PC-3 (cell line): Measurements from ENCODE around the gene ZIM2. TPM values are rescaled to one million over a fixed set of nuclear protein-coding genes. Genes with fewer than 3 reads are reported as not detected.

Source experiments
- ATAC-seq: fragments of 200-7000 bp; cut with Tn5 transposase; 2 replicates; pipeline ENCODE4 v1.9.1; 2020; ENCODE audit warnings: mild to moderate bottlenecking, moderate library complexity
- BruUV-seq: library from RNA; stranded (reverse); fragments of 400-500 nt; replicated peaks from 2 replicates; lab custom pipeline; 2021; lab: Mats Ljungman, UMichigan
- CTCF ChIA-PET: fragments of 300-600 bp; sonication (Branson Sonifier 250); formaldehyde crosslinking; loops from one replicate; lab custom pipeline; 2022; ENCODE audit warnings: antibody characterized with exemption; lab: Charles Lee
- POLR2A ChIA-PET: fragments of 300-600 bp; sonication (Branson Sonifier 250); formaldehyde crosslinking; loops from one replicate; lab custom pipeline; 2022; ENCODE audit warnings: antibody characterized with exemption; ENCODE audit not compliant: unreplicated experiment; lab: Charles Lee
- DNase-seq: peaks from one replicate; pipeline ENCODE4 v3.0.0-alpha.2; 2015
- H2AFZ ChIP-seq: fragments of 300-600 bp; sonication (generic); 2 replicates; pipeline ENCODE4 v1.6.0; 2016; ENCODE audit warnings: antibody characterized with exemption, low read length
- H3F3A ChIP-seq: fragments of 300-600 bp; sonication (generic); one replicate; pipeline ENCODE4 v1.6.0; 2017; ENCODE audit warnings: antibody characterized with exemption, low read length, control low read depth, mild to moderate bottlenecking; ENCODE audit not compliant: unreplicated experiment
- H3K27ac ChIP-seq: fragments of 300-600 bp; sonication (generic); 2 replicates; pipeline ENCODE4 v1.5.1; 2016; ENCODE audit warnings: mild to moderate bottlenecking, low read length
- H3K27me3 ChIP-seq: fragments of 300-600 bp; sonication (generic); 2 replicates; pipeline ENCODE4 v1.6.1; 2016; ENCODE audit warnings: low read length, mixed read lengths
- H3K36me3 ChIP-seq: fragments of 300-600 bp; sonication (generic); 2 replicates; pipeline ENCODE4 v1.6.1; 2016; ENCODE audit warnings: low read depth, mixed run types, low read length, mixed read lengths
- H3K4me1 ChIP-seq: fragments of 300-600 bp; sonication (generic); 2 replicates; pipeline ENCODE4 v1.5.1; 2016; ENCODE audit warnings: low read length; ENCODE audit not compliant: insufficient read depth
- H3K4me2 ChIP-seq: fragments of 300-600 bp; sonication (generic); 2 replicates; pipeline ENCODE4 v1.6.0; 2016; ENCODE audit warnings: low read length
- H3K4me3 ChIP-seq: fragments of 300-600 bp; sonication (generic); 2 replicates; pipeline ENCODE4 v1.5.1; 2016; ENCODE audit warnings: mild to moderate bottlenecking, low read length, mixed read lengths
- H3K79me2 ChIP-seq: fragments of 300-600 bp; sonication (generic); 2 replicates; pipeline ENCODE4 v1.6.1; 2017; ENCODE audit warnings: low read length, mixed read lengths
- H3K9ac ChIP-seq: fragments of 300-600 bp; sonication (generic); 2 replicates; pipeline ENCODE4 v1.6.0; 2016; ENCODE audit warnings: mild to moderate bottlenecking, low read length
- H3K9me2 ChIP-seq: fragments of 300-600 bp; sonication (generic); replicated peaks from 2 replicates; pipeline ENCODE4 v1.6.1; 2016; ENCODE audit warnings: mixed run types, low read length, mixed read lengths
- H3K9me3 ChIP-seq: fragments of 300-600 bp; sonication (generic); 2 replicates; pipeline ENCODE4 v1.6.1; 2016; ENCODE audit warnings: low read length, mixed read lengths
- H4K20me1 ChIP-seq: fragments of 300-600 bp; sonication (generic); 2 replicates; pipeline ENCODE4 v1.6.1; 2016; ENCODE audit warnings: low read length, mixed read lengths
- EZH2 ChIP-seq: fragments of 300-600 bp; sonication (generic); IDR thresholded peaks from one replicate; pipeline ENCODE4 v1.6.1; 2017; ENCODE audit warnings: antibody characterized with exemption, mild to moderate bottlenecking, low read length; ENCODE audit not compliant: unreplicated experiment
- EZH2phosphoT487 ChIP-seq: fragments of 300-600 bp; sonication (generic); IDR thresholded peaks from 2 replicates; pipeline ENCODE4 v1.6.1; 2018; ENCODE audit warnings: mild to moderate bottlenecking, antibody characterized with exemption, low read length, borderline replicate concordance
- intact Hi-C: fragments of 100-400 bp; cut with micrococcal nuclease; formaldehyde crosslinking; loops from 2 replicates; pipeline ENCODE4 v1.9.0; 2023
- total RNA-seq: library from RNA; depleted of rRNA; stranded (reverse); fragments of >200 nt; gene quantifications from 2 replicates; pipeline ENCODE4 v1.2.3, GENCODE V29; 2014
- TF ChIP-seq, protein P1 (sequence below): fragments of 300-600 bp; sonication (generic); conservative IDR thresholded peaks from 2 replicates; pipeline ENCODE4 v1.5.1; 2017; ENCODE audit warnings: antibody characterized with exemption, low read depth, mild to moderate bottlenecking, low read length

The ZIM2 gene
- total RNA-seq, 1 experiment from 2014 or later, result not detected

DNA sequence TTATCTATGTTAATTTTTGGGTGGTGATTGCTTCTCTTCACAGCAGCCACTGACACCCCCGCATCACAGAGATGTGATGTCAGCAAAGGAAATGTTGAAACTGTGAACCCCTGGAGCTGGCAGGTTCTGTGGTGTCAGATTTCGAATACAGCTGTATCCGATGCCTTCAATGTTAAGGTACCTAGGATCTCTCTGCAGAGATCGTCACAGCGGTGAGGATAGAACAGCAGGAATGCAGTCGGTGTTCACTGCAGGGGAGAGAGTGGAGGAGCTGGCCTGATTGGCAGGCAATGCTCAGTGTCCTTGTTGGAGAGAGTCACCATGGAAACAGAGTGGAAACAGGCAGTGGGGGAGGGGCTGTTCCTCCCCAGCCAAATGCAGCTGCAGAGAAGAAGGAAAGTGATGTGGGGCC is 89.4 kb downstream of the ZIM2 start:
- no peaks in the 10 kb centered on the region for H4K20me1 ChIP-seq
- ChIA-PET CTCF (no interaction called here), POLR2A (no interaction called here)
- H3K4me3 ChIP-seq, result no peak overlapping the region
- no peak for DNase-seq
- intact Hi-C loops, result no loop called here
- no peak overlapping the region for H3K9ac ChIP-seq
- TF ChIP-seq EZH2 (no peak), EZH2phosphoT487 (no peak)
- TF ChIP-seq, protein P1, sequence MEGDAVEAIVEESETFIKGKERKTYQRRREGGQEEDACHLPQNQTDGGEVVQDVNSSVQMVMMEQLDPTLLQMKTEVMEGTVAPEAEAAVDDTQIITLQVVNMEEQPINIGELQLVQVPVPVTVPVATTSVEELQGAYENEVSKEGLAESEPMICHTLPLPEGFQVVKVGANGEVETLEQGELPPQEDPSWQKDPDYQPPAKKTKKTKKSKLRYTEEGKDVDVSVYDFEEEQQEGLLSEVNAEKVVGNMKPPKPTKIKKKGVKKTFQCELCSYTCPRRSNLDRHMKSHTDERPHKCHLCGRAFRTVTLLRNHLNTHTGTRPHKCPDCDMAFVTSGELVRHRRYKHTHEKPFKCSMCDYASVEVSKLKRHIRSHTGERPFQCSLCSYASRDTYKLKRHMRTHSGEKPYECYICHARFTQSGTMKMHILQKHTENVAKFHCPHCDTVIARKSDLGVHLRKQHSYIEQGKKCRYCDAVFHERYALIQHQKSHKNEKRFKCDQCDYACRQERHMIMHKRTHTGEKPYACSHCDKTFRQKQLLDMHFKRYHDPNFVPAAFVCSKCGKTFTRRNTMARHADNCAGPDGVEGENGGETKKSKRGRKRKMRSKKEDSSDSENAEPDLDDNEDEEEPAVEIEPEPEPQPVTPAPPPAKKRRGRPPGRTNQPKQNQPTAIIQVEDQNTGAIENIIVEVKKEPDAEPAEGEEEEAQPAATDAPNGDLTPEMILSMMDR, result no peak
- H3K9me3 ChIP-seq, result peaks cover 24% of the 10 kb centered on the region
- no peak overlapping the region for H3K27ac ChIP-seq
- H3K4me2 ChIP-seq, result no peak overlapping the region
- H3K36me3 ChIP-seq, result no peaks in the 10 kb centered on the region
- no peaks in the 10 kb centered on the region for H3K9me2 ChIP-seq
- no peaks in the 10 kb centered on the region for H3K27me3 ChIP-seq
- no TSS peak for BruUV-seq
- H3K79me2 ChIP-seq, result no peaks in the 10 kb centered on the region
- H3K4me1 ChIP-seq, result no peaks in the 10 kb centered on the region
- no peaks in the 10 kb centered on the region for H3F3A ChIP-seq
- no peak for ATAC-seq
- H2AFZ ChIP-seq, result no peak overlapping the region

DNA sequence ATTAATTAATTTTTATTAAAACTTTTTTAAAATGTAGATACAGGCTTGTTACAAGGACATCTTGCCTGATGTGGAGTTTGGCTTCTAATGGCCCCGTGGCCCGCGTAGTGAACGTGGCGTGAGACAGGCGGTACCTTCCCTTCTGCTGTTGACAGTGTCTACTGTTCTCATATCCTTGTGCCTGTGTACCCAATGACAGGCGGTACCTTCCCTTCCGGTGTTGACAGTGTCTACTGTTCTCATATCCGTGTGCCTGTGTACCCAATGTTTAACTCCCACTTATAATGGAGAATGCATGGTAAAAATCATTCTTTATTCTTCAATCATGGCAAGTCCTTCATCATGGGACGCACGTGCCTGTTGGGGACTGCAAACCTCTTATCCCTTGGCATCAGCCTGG is 89.9 kb downstream of the ZIM2 start:
- no peaks in the 10 kb centered on the region for H3K36me3 ChIP-seq
- TF ChIP-seq, protein P1, result no peak
- TF ChIP-seq EZH2 (no peak), EZH2phosphoT487 (no peak)
- no peaks in the 10 kb centered on the region for H4K20me1 ChIP-seq
- H3K4me3 ChIP-seq, result no peak overlapping the region
- ATAC-seq (no peak), DNase-seq (no peak)
- intact Hi-C loops, result no loop called here
- H3K79me2 ChIP-seq, result no peaks in the 10 kb centered on the region
- no peaks in the 10 kb centered on the region for H3K27me3 ChIP-seq
- H3K9ac ChIP-seq, result no peak overlapping the region
- H3K27ac ChIP-seq, result no peak overlapping the region
- H3K4me2 ChIP-seq, result no peak overlapping the region
- H2AFZ ChIP-seq, result no peak overlapping the region
- H3K9me2 ChIP-seq, result no peaks in the 10 kb centered on the region
- peaks cover 27% of the 10 kb centered on the region for H3K9me3 ChIP-seq
- CTCF ChIA-PET, result no interaction called here
- H3F3A ChIP-seq, result no peaks in the 10 kb centered on the region
- BruUV-seq, result no TSS peak
- POLR2A ChIA-PET, result no interaction called here
- H3K4me1 ChIP-seq, result no peaks in the 10 kb centered on the region

DNA sequence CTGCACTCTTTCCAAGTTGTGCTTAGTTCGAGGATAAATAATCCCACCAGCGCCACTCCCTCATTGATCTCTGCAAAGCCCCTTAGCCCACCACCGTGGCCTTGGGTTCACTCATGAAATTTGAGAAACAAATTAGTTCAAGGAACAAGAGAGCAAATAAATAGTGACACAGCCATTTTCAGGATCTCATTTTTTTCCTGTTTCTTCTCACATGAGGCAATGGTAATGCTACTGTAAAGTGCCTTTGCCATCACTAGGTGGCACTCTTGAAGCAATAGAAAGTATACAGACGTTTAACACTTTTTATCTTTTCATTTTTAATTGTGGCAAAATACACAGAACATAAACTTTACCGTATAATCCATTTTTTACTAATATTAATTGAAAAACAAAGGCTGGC is 92.1 kb downstream of the ZIM2 start:
- Histone ChIP-seq H3K9me3 (peaks cover 28% of the 10 kb centered on the region), H3K4me1 (no peaks in the 10 kb centered on the region), H3K36me3 (no peaks in the 10 kb centered on the region), H4K20me1 (no peaks in the 10 kb centered on the region), H3K27me3 (no peaks in the 10 kb centered on the region), H3F3A (no peaks in the 10 kb centered on the region), H2AFZ (no peak overlapping the region), H3K9ac (no peak overlapping the region), H3K79me2 (no peaks in the 10 kb centered on the region), H3K9me2 (no peaks in the 10 kb centered on the region), H3K4me2 (no peak overlapping the region), H3K27ac (no peak overlapping the region), H3K4me3 (no peak overlapping the region)
- POLR2A ChIA-PET, result no interaction called here
- intact Hi-C loops, result loop anchor here (5.0 kb wide), 1 partner anchor 89 kb away; no protein-coding TSS in a partner anchor
- no TSS peak for BruUV-seq
- DNase-seq (peak; percentile 50), ATAC-seq (no peak)
- CTCF ChIA-PET, result no interaction called here
- no peak for TF ChIP-seq EZH2
- TF ChIP-seq, protein P1, result peak; percentile 63
- no peak for TF ChIP-seq EZH2phosphoT487
